ENCODE results near the gene GRAMD4. TPM values are rescaled to one million over a fixed set of nuclear protein-coding genes. Genes with fewer than 3 reads are reported as not detected.

GRAMD4 gene
- total RNA-seq, 1 experiment from 2014 or later, result 10.5 TPM

DNA sequence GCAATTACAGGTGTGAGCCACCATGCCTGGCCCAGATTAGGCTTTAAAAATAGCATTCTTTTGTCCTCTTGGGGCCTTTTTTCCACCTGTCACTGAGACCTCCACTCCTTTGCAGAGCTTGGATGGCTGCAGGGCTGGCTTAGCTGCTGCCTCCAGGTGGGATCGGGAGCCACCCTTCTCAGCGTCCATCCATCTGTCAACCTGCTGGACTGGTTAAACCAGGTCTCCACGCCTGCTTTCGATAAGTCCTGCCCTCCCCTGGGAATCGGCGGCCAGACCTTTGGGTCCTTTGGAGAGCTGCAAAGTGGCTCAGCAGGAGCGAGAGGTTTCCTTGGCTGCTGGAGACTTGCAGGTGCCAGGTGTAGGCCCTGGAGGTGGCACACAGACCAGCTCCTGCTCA is 23.4 kb upstream of the GRAMD4 start:
- no peak for DNase-seq (ENCODE audit: low read depth)

DNA sequence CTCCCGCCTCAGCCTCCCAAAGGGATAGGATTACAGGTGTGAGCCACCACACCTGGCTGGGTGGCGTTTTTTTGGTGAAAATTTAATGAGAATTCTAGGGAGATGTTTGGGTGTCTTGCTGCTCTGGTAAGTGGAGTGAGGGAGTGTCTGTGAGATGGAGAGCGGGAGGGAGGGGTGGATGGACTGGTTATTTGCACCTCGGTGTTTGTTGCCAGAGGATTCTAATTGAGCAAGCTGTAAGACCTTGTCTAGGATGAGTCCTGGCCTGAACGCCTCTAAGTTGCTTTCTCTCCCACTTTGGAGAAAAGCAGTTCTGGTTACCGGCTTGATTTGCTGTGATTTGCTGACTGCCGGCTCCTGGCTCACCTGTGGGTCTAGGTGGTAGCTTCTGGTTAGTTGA is 22.0 kb upstream of the GRAMD4 start:
- no peak for DNase-seq (ENCODE audit: low read depth)

DNA sequence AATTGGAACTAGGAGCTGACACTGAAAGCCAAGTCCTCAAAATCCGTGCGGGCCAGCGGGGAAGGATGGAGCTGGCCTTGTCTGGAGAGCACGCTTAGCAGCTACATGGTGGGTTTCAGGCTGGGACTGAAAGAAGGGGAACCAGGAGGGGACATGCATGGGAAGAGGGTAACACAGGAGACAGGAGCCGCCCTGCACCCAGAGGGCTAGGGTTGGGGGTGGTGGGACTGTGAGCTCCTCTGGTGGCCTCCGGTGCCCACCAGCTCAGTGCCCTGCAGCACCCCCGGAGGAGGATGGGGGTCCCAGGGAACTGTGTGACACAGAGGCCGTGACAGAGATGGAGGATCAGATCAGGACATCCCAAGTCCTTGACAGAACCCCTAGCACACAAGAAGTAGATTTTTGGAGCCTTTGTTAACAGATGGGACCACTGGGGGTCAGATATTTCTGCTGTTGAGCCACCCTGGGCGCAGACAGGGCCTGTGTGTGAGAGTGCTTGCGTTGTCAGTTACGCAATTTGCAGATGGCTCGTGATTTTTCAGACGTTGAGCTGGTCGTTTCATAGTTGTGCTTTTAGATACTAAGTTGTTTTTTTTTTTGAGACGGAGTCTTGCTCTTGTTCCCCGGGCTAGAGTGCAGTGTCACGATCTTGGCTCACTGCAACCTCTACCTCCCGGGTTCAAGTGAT is 21.3 kb upstream of the GRAMD4 start:
- no peak for DNase-seq (ENCODE audit: low read depth)

DNA sequence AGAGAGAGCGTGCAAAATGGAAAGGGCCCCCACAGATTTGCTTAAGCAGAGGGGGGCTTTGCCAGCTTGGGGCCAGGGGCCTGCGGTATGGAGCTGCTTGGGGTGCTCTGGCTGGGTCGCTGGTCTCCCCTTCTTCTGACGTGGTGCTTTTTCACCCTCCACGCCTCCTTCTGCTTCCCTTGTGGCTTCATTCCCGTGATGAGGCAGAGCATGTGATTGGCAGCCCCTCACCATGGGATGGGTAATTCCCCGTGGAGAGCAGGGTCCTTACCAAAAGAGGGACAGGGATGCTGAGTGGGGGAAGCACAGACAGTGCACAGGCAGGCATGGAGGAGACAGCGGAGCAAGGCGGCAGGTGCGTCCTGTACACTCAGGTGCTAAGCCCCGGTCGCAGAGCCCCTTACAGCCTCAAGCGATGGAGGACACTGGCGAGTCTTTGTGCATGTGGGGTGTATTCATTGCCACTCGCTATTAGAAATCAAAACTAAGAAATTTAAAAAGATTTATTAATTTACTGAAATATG is 19.9 kb upstream of the GRAMD4 start:
- DNase-seq (ENCODE audit: low read depth), result no peak

DNA sequence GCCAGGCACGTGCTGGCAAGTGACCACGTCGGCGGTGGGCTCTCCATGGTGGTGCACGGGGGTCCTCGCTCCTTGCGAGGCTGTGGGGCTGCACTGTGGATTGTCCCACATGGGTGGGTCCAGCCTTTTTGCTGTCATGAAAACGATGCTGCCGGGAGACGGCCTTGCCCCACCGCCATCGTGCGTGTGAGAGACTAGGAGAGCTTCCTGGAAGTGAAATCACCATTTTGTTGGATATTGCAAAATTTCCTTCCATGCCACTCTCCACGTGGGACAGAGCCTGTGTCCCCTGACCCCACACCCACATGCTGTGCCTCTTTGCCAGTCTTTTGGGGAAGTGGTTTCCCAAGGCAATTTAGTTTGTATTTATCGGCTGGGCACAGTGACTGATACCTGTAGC is 18.2 kb upstream of the GRAMD4 start:
- no peak for DNase-seq (ENCODE audit: low read depth)

DNA sequence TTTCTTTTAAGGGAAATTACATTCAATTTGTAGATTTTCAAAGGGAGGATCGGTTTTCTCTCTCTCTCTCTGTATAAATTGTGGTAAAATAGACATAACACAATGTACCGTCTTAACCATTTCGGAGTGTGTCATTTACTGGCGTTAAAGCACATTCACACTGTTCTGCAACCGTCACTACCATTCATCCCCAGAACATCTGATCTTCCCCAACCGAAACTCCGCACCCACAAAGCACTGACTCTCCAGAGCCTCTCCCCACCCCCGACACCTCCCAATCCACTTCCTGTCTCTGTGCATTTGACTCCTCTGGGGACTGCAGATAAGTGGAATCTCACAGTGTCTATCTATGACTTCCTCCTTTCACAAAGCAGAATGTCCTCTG is 15.9 kb upstream of the GRAMD4 start:
- peak; percentile 50 for DNase-seq (ENCODE audit: low read depth)

DNA sequence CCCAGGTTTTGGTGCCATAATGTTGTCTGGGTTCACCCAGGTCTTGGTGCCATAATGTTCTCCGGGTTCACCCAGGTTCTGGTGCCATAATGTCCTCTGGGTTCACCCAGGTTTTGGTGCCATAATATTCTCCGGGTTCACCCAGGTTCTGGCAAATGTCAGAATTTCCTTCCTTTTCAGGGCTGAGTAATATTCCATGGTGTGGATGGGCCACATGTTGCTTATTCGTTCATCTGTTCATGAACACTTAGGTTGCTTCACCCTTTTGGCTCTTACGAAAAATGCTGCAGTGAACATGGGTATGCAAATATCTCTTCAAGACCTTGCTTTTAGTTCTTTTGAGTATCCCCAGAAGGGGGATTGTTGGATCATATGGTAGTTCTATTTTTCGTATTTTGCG is 15.1 kb upstream of the GRAMD4 start:
- DNase-seq (ENCODE audit: low read depth), result no peak

DNA sequence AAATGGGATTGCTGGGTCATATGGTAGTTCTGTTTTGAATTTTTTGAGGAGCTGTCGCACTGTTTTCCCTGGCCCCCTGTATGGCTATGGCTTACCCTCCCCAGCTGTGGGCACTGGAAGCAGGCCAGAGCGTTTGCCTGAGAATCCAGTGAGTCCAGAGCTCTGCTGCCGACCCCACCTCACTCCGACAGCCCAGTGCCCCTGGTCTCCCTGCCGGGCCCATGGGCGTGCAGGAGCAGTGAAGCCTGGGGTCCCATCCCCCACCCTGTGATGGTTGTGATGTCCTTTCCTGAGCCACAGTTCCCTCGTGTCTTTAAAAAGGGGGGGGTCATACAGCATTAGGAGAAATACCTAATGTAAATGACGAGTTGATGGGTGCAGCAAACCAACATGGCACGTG is 13.3 kb upstream of the GRAMD4 start:
- DNase-seq (ENCODE audit: low read depth), result no peak

DNA sequence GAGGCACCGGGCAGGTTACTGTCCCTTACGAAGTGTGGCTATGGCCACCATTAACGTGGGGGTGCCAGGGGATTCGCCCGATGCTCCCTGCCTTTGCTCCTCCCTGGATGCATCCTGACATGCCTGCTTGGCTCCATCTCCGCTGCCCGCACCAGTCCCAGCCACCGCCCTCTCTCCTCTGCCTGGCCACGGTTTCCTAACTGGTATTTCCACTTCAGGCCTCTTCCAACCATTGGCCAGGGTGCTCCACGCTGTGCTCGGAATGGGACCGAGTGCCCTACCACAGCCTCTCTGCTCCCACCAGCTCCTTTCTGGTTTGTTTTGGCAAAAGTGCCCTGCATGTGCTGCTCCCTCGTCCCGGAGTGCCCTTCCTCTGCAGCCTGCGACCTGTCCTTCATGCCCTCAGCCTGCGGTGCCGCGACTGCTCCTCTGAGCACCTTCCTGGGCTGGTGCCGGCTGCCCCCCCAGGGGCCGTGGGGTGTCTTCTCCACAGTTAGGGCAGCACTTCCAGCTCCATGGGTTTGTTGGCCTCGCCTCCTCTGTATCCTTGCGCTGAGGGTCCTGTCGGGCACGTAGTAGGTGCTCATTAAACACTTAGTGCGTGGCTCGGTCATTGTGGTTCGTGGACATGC is 12.6 kb upstream of the GRAMD4 start:
- DNase-seq (ENCODE audit: low read depth), result no peak

DNA sequence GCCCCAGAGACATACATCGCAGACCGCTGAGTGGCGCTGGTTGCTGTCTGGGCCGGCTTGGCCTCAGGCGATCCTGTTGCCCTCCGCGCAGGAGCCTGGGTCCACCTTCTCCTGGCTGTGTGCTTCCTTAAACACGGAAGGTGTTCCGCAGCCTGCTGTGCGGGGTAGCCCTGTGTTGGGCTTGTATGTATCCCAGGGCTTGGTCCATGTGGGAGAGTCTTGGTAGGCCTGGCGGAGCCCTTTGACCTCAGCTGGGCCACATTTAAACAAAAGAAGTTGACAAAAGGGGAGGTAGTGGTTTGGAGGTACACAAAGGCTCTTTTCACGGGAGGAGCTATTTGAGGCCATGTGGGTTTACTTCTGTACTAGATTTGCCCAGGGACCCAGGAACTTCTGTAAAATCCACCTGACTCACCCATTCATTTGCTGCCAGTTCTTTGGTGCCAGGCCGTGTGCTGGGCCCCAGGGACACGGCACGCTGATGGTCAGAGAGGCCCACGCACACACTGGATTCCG is 11.0 kb upstream of the GRAMD4 start:
- no peak for DNase-seq (ENCODE audit: low read depth)

DNA sequence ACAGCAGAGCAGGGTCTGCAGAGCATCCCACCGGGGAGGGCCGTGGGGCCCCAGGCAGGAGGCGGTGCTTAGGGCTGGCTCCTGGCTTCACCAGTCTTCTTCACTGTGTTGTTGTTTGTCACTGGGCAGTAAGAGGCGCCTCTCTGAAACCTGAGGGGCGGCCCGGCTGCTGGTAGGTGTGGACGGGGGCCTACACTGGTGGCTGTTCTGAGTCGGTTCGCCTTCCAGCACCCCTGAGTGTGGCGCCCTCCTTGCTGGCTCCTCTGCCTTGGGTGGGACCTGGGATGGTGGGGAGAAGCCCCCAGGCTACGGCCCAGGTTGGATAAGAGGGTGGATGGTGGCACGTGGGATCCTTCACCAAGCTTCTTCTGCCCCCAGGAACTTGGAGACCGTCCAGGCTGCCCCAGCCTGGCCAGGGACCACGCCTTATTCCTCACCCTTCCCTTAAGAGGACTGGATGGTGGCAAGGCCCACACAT is 10.4 kb upstream of the GRAMD4 start:
- DNase-seq (ENCODE audit: low read depth), result no peak

DNA sequence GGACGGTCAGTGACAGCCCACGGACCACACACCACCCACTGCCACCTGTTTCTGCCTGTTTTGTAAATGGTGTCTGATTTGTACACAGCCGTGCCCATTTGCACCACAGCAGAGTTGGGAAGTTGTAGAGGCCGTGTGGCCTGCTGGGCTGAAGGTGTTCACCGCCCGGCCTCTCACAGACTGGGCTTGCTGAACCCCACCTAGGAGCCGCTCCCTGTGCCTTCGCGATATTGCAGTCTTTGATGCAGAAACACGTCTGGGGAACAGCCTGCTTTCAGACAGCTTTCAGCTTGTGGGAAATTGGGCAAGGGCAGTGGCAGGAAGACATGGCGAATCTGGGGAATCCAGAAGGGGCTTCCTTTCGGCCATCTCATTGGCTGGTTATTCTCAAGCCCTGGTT is 9.8 kb upstream of the GRAMD4 start:
- no peak for DNase-seq (ENCODE audit: low read depth)

DNA sequence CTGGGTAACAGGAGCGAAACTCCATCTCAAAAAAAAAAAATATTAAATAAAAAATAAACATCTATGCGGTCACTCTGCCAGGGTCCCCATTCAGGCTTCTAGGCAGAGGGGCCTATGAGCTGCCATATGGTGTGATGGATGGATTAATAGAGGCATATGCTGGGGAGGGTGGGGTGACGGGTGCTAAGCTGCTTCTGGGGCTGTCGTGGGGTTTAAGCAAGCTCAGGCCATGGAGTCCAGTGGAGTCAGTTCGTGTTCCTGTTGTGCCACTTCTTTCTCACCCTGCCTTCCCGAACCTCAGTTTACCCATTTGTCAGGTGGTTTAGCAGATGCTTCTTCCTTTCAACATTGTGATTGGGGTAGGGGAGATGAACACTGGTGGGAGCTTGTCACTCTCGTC is 9.0 kb upstream of the GRAMD4 start:
- no peak for DNase-seq (ENCODE audit: low read depth)

DNA sequence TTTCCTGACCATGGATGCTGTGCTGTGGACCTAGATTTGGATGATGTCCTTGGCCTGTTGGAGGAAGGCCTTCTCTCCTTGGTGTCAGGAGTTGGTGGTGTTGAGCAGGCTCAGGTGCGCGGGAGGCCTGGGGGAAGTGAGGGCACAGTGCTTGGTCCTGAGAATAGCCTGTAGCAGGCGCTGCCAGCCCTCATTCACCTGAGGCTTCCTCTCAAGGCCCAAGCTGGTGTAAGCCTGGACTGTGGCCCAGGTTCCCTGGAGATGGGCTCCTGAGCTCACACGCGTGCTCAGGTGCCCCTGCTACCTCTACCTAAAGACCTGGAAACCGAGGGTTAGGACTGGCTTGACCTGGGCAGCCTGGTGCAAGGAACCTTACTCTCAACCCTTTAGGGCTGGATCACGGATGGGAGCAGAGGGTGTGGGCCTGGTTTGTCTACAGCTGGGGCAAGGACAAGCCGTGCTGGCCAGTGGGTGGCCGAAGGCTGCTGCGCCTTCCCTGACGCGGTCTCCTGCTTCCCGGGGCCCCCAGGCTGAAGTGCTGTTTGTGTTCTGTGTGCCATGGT is 7.8 kb upstream of the GRAMD4 start:
- DNase-seq (ENCODE audit: low read depth), result no peak

DNA sequence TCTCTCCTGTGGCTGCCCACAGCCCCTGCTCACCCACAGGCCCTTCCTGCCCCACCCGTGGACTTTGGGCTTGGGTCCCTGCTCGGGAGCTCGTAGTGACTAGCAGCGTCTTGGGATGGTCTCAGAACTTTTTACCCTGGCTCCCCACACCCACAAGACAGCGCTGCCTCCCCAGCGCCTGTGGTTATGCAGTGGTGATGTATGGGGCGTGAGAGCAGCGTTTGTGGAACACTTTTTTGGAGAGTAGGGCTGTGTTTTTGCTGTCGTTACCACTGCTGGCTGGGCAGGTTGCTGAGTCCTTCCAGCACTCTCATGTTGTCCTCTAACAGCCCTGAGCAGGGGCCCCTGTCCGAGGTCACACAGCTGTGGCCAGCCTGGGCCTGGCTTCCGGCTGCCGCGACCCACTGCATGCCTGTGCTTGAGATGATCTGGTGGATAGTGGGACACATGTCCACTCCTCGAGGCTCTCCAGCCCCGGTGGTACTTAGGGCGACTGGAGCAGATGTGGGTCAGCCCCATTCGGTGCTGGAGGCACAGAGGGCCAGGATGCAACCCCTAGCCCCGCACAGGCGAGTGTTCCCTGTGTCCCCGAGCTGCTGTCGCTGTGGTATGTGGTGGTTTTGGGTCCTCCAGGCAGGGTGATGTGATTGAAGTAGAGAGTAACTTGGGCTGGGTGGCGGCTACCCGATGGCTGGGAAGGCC is 7.1 kb upstream of the GRAMD4 start:
- no peak for DNase-seq (ENCODE audit: low read depth)

DNA sequence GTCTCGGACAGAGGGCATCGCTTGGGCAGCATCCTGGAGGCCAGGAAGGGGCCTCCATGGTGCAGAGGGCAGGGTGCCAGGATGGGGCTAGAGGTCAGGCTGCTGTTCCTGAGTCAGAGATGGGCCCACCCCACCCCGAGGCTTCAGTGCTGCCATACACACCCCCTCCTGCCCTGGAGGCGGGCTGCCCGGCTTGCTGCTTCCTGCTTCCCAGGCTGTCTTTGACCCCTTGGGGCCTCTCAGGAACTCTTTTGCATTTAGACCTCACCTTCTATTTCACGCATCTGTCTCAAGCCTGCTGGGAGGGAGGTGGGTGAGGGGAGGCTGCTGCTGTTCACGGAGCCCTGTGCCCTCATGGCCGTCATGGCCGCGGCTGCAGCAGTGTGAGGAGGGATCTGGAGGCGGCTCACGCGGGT is 6.6 kb upstream of the GRAMD4 start:
- no peak for DNase-seq (ENCODE audit: low read depth)

DNA sequence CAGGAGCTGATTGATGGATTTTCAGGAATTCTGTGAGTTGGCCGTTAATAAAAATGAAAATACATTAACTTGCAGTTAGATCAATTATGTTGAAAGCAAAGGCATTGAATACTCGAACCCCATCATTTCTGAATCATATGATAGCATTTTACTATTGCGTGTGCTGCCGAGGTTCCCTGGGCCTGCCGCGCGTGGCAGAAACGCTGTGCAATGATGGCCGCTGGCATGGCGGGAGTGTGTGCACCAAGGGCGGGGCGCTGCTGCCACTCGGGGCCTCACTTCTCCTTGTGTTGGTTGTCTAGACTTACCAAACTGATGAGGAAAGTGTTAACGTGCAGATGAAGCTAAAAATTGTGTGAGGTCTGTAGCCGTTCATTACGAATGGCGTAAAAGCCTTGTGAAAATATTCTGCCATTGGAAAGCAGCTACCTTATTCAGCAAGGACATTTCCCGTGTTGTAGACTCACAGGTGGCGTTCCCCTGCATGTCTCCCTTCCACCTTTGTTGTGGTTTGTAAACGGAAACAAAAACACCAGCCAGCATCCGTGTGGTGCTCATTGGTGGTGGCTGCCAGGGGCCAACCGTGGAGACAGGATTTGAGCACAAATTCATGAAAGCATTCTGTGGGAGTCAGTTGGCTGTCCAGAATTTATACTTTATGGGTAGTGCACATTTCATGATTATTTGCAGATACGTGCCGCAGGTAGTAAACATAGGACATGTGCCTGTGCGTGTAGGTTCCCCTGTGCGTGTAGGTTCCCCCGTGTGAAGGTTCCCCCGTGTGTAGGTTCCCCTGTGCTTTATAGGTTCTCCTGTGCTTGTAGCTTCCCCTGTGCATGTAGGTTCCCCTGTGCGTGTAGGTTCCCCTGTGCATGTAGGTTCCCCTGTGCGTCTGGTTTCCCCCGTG is 5.9 kb upstream of the GRAMD4 start:
- no peak for DNase-seq (ENCODE audit: low read depth)

DNA sequence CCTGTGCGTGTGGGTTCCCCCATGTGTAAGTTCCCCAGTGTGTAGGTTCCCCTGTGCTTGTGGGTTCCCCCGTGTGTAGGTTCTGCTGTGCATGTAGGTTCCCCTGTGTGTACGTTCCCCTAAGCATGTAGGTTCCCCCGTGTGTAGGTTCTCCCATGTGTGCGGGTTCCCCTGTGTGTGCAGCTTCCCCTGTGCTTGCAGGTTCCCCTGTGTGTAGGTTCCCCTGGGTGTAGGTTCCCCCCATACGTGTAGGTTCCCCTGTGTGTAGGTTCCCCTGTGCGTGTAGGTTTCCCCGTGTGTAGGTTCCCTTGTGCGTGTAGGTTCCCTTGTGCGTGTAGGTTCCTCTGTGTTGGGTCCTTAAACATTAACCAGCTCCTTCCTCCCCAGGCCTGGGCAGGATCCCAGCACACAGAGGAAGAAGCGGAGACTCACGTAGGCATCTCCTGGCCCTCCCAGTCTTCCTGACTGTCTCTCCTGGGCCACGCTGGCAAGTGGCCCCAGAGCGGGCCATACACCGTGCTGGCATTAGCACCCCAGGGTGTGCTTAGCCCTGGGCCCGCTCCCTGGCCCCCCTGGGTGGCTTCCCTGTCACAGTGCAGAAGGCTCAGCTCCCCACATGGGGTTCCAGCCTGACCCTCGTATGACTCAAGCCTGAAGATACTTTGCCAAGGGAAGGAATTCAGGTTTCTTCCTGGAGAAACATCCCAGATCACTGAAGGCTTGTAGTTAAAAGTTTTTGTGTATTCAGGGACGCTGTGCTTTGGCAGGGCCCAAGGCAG is 2.8 kb upstream of the GRAMD4 start:
- DNase-seq (ENCODE audit: low read depth), result no peak

DNA sequence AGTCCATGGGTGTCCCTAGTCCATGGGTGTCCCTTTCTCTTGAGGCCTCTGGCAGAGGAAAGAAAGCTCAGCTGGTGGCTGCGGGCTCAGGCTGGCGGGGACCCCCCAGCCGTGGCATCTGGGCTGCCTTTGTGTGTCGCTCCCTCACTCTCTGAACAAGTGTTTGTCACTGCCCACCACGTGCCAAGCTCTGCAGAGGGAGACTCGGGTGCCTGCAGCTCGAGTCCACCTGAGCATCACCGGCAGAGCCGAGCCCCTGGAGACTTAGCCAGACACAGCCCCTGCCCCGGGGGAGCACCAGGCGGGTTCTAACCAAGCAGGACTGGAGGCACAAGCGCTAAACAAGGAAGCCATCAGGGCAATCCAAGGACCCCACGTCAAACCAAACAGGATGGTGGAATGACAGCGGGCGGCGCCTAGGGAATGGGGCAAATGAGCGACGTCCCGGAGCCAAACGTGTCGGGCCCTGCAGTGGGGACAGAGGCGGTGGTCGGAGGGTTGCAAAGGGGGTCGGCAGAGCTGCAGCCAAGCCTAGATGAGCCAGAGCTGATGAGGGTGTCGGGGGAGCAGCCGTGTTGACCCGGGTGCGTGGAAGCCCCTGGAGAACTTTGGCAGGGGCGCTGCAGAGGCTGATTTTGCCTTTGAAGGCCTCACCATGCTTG is 2.1 kb upstream of the GRAMD4 start:
- DNase-seq (ENCODE audit: low read depth), result no peak

DNA sequence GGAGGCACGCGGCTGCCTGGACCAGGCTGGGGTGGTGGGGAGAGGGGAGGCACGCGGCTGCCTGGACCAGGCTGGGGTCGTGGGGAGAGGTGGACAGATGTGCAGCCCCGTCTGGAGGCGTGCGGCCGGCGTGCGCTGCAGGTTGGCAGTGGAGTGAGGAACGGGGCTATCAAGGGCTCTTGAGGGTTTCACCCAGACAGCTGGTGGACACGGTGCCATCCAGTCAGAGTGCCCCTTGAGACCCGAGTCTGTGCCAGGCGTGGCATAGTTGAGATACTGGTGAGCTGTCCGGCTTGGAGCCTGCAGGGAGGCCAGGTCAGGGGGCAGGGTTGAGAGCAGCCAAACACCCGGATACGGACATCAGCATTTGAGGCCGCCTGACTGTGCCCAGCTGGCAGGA is 1.5 kb upstream of the GRAMD4 start:
- no peak for DNase-seq (ENCODE audit: low read depth)
